Pancreas (tissue), 10 donors: ENCODE measurements around the gene FERMT3. TPM values are rescaled to one million over a fixed set of nuclear protein-coding genes. Genes with fewer than 3 reads are reported as not detected.

Experiments
- ATAC-seq, 4 donors: fragments of 200-7000 bp; cut with Tn5 transposase; one replicate each; pipeline versions ENCODE4 v1.8.0 to v1.9.1; 2020; ENCODE audit warnings: mild to moderate bottlenecking in 4 of 4, moderate library complexity in 4 of 4
- DNase-seq, 6 donors: peaks; one replicate each; pipeline ENCODE4 v3.0.0-alpha.2; 2020
- FAIRE-seq: peaks from 2 replicates; lab custom pipeline; 2012; peaks lifted over from hg19 to GRCh38; lab: Jason Lieb, UNC
- H3K27ac ChIP-seq, 4 donors: fragments of 200-600 bp; sonication (generic); 1 replicate in 3 of 4; 2 replicates in 1 of 4; pipeline versions ENCODE4 v1.5.0 to v1.8.0; 2020
- H3K27me3 ChIP-seq, 4 donors: fragments of 200-600 bp; one replicate each; pipeline ENCODE4 v1.8.0; 2021
- H3K36me3 ChIP-seq, 3 donors: fragments of 200-600 bp; sonication (generic) in 1 of 3; one replicate each; pipeline versions ENCODE4 v1.5.0 to v1.8.0; 2020 to 2021
- H3K4me1 ChIP-seq, 3 donors: fragments of 200-600 bp; one replicate each; pipeline ENCODE4 v1.8.0; 2021
- H3K4me3 ChIP-seq, 4 donors: fragments of 200-600 bp; sonication (generic) in 2 of 4; one replicate each; pipeline versions ENCODE4 v1.5.0 to v1.8.0; 2020 to 2021
- H3K9me3 ChIP-seq, 4 donors: fragments of 200-600 bp; one replicate each; pipeline ENCODE4 v1.8.0; 2021
- CTCF ChIP-seq, 4 donors: fragments of 200-600 bp; sonication (generic) in 3 of 4; IDR thresholded peaks; one replicate each; pipeline versions ENCODE4 v1.5.0 to v1.8.0; 2021; ENCODE audit warnings: antibody characterized with exemption in 4 of 4
- WGBS, 2 donors: extraction: QIAGEN DNeasy Blood & Tissue Kit; methylation state at CpG; one replicate each; pipeline ENCODE4 v1.1.7; 2013; 5-methylcytosine and 5-hydroxymethylcytosine counted together
- intact Hi-C, 3 donors: fragments of 100-400 bp; cut with DNase I; formaldehyde crosslinking; loops; one replicate each; pipeline versions ENCODE4 v1.11.1 to v1.14.2; 2022
- polyA plus RNA-seq, 2 donors: library from polyadenylated mRNA; stranded (reverse); fragments of 200-250 nt; gene quantifications; one replicate each; pipeline ENCODE4 v1.2.3, GENCODE V29; 2013
- total RNA-seq, 6 donors: library from RNA; stranded (reverse); fragmentation: NEBNext Ultra II Directional in 4 of 6; extraction: Animal tissue kit (Norgen Biotek cat#: 25700) in 4 of 6; gene quantifications; one replicate each; pipeline versions ENCODE4 v1.2.1 to v1.2.4, GENCODE V29; 2021 to 2023
- donor health status: healthy with polysubstance abuse.
- donor health status: DM: no; HTN: no; CAD: no; lungs with moderate emphysema.
- donor health status: DM: no; HTN: no; CAD: no.
- donor health status: control.
- donor health status: control.
- donor health status: Bipolar disorder and iron deficiency.
- donor health status: DM: yes; HTN: yes; CAD: no.
- donor health status: DM: no; HTN: no; CAD: no.
- donor health status: DM: no; HTN: no; CAD: no.
- donor health status: DM: yes; HTN: yes; CAD: no.

FERMT3 gene
- total and polyA plus RNA-seq, 8 donors: 1.9 to 16.3 (median 9.1) TPM

GRCh38 chr11:64218628-64219353 lies 12.3 kb downstream of the FERMT3 start:
- Histone ChIP-seq H3K4me3 (no peak overlapping the region), H3K27ac (peak overlapping the region in 2 of 4 donors; percentile 33 to 59), H3K4me1 (peaks cover 10 to 16% (median 14%) of the 10 kb centered on the region in 3 donors), H3K27me3 (no peaks in the 10 kb centered on the region), H3K9me3 (no peaks in the 10 kb centered on the region), H3K36me3 (no peaks in the 10 kb centered on the region)
- no peak for TF ChIP-seq CTCF (IDR thresholded peaks at IDR 0.05)
- DNase-seq (peak; percentile 77 to 94 (median 84)), FAIRE-seq (no peak), ATAC-seq (peak; percentile 75 to 84 (median 81))
- WGBS, 2 donors: 29 to 33% methylated on average over 11 of the region's 11 CpGs
- intact Hi-C loops: no loop called here

- FAIRE-seq: no peak
Observed at GRCh38 chr11:64219354-64219684, 12.8 kb downstream of the FERMT3 start.

DNA sequence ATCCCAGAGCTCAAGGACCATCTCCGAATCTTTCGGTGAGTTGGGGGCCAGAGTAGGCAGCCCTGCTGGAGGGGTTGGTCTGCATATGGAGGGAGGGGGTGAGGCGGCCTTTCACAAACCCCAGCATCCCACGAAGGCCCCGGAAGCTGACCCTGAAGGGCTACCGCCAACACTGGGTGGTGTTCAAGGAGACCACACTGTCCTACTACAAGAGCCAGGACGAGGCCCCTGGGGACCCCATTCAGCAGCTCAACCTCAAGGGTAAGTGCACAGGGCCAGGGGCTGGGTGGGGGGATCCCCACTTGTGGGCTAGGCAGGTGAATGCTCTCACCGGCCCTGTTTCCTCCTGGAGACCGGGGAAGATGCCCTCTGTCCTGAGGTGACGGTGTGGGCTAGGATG lies 13.2 kb downstream of the FERMT3 start:
- Histone ChIP-seq H3K27ac (no peak overlapping the region), H3K9me3 (no peaks in the 10 kb centered on the region), H3K4me1 (peaks cover 10 to 16% (median 14%) of the 10 kb centered on the region in 3 donors), H3K27me3 (no peaks in the 10 kb centered on the region), H3K36me3 (no peaks in the 10 kb centered on the region), H3K4me3 (no peak overlapping the region)
- DNase-seq (peak in 2 of 6 donors; percentile 18 to 70), ATAC-seq (no peak), FAIRE-seq (no peak)
- 88 to 92% methylated on average over 9 to 10 of the region's 10 CpGs for WGBS, 2 donors
- TF ChIP-seq CTCF (IDR thresholded peaks at IDR 0.05): no peak
- intact Hi-C loops: no loop called here

More at GRCh38 chr11:64219354-64219684, 12.8 kb downstream of the FERMT3 start:
- intact Hi-C loops: no loop called here
- Histone ChIP-seq H3K27ac (peak overlapping the region in 2 of 4 donors; percentile 33 to 59), H3K4me1 (peaks cover 10 to 16% (median 14%) of the 10 kb centered on the region in 3 donors), H3K9me3 (no peaks in the 10 kb centered on the region), H3K36me3 (no peaks in the 10 kb centered on the region), H3K4me3 (no peak overlapping the region), H3K27me3 (no peaks in the 10 kb centered on the region)
- no peak for TF ChIP-seq CTCF (IDR thresholded peaks at IDR 0.05)
- DNase-seq (peak in 2 of 6 donors; percentile 63 to 84), ATAC-seq (peak in 1 of 4 donors; percentile 8)
- 52 to 55% methylated on average over 7 of the region's 7 CpGs for WGBS, 2 donors

DNA sequence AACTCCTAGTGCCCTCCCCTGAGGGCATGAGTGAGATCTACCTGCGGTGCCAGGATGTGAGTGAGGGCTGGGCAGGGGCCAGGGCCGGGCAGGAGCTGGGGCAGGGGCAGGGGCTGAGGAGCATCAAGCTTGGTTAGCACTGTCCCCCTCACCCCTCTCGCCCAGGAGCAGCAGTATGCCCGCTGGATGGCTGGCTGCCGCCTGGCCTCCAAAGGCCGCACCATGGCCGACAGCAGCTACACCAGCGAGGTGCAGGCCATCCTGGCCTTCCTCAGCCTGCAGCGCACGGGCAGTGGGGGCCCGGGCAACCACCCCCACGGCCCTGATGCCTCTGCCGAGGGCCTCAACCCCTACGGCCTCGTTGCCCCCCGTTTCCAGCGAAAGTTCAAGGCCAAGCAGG lies 13.8 kb downstream of the FERMT3 start:
- intact Hi-C loops: no loop called here
- no peak for TF ChIP-seq CTCF (IDR thresholded peaks at IDR 0.05)
- H3K4me1 ChIP-seq: peaks cover 13 to 19% (median 16%) of the 10 kb centered on the region in 3 donors
- H3K9me3 ChIP-seq: no peaks in the 10 kb centered on the region
- DNase-seq (peak in 2 of 6 donors; percentile 14 to 71), FAIRE-seq (no peak), ATAC-seq (no peak)
- H3K36me3 ChIP-seq: no peaks in the 10 kb centered on the region
- no peak overlapping the region for H3K4me3 ChIP-seq
- no peaks in the 10 kb centered on the region for H3K27me3 ChIP-seq
- no peak overlapping the region for H3K27ac ChIP-seq
- WGBS, 2 donors: 87% methylated on average over 16 to 17 of the region's 17 CpGs

DNA sequence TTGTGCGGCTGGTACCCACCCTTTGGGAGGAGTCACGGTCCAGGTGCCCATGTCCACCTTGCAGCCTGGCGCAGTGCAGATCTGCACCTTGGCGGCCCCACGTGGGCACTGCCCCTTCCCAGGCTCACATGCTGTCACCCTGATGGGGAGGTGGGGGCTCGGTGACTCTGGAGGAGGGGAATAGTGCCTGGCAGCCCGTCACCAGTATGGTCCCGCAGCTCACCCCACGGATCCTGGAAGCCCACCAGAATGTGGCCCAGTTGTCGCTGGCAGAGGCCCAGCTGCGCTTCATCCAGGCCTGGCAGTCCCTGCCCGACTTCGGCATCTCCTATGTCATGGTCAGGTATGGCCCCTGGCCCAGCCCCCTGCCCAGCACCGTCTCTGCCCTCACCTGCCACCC lies 14.3 kb downstream of the FERMT3 start:
- H3K36me3 ChIP-seq: no peaks in the 10 kb centered on the region
- H3K27me3 ChIP-seq: no peaks in the 10 kb centered on the region
- no peak overlapping the region for H3K4me3 ChIP-seq
- 88% methylated on average over 14 of the region's 14 CpGs for WGBS, 2 donors
- intact Hi-C loops: no loop called here
- peaks cover 15 to 21% (median 16%) of the 10 kb centered on the region in 3 donors for H3K4me1 ChIP-seq
- DNase-seq: peak in 3 of 6 donors; percentile 15 to 76 (median 53)
- no peak for ATAC-seq
- no peak for TF ChIP-seq CTCF (IDR thresholded peaks at IDR 0.05)
- no peak for FAIRE-seq
- no peaks in the 10 kb centered on the region for H3K9me3 ChIP-seq
- no peak overlapping the region for H3K27ac ChIP-seq
